Caco-2 (cell line): Measurements from ENCODE around the gene RPS14. TPM values are rescaled to one million over a fixed set of nuclear protein-coding genes. Genes with fewer than 3 reads are reported as not detected.

Experiments used
- BruUV-seq: library from RNA; stranded (reverse); fragments of 400-500 nt; replicated peaks from 2 replicates; lab custom pipeline; 2021; lab: Mats Ljungman, UMichigan
- CTCF ChIA-PET: fragments of 300-600 bp; sonication (Branson Sonifier 250); formaldehyde crosslinking; loops from one replicate; lab custom pipeline; 2022; ENCODE audit warnings: antibody characterized with exemption; lab: Charles Lee
- POLR2A ChIA-PET: fragments of 300-600 bp; sonication (Branson Sonifier 250); formaldehyde crosslinking; loops from one replicate; lab custom pipeline; 2022; ENCODE audit warnings: antibody characterized with exemption; lab: Charles Lee
- DNase-seq, 2 experiments: peaks; one replicate each; pipeline versions ENCODE4 v3.0.0 to v3.0.0-alpha.2; 2020 to 2022
- H3K27me3 ChIP-seq: replicated peaks from 2 replicates; pipeline ENCODE4 v1.6.0; 2011; ENCODE audit warnings: low read length; ENCODE audit not compliant: control insufficient read depth, insufficient read depth
- H3K36me3 ChIP-seq: 2 replicates; pipeline ENCODE4 v1.5.1; 2011; ENCODE audit warnings: low read length; ENCODE audit not compliant: control insufficient read depth, insufficient read depth
- H3K4me1 ChIP-seq: fragments of 250-450 bp; sonication (Bioruptor Pico); 2 replicates; pipeline ENCODE4 v1.5.1; 2020; ENCODE audit warnings: mild to moderate bottlenecking
- H3K4me3 ChIP-seq: 2 replicates; pipeline ENCODE4 v1.5.1; 2011; ENCODE audit warnings: low read depth, mild to moderate bottlenecking, control low read depth, low read length
- H3K9me3 ChIP-seq: fragments of 250-450 bp; sonication (Bioruptor Pico); 2 replicates; pipeline ENCODE4 v1.5.1; 2020; ENCODE audit warnings: mild to moderate bottlenecking, moderate library complexity
- H3K27ac Mint-ChIP-seq: one replicate; pipeline ENCODE4 v1.8.0; 2022; ENCODE audit warnings: mixed read lengths; ENCODE audit not compliant: unreplicated experiment
- H3K27me3 Mint-ChIP-seq: one replicate; pipeline ENCODE4 v1.8.0; 2022; ENCODE audit warnings: mixed read lengths; ENCODE audit not compliant: insufficient read depth, unreplicated experiment
- H3K36me3 Mint-ChIP-seq: one replicate; pipeline ENCODE4 v1.8.0; 2022; ENCODE audit warnings: mild to moderate bottlenecking, mixed read lengths; ENCODE audit not compliant: insufficient read depth, unreplicated experiment
- H3K4me1 Mint-ChIP-seq: one replicate; pipeline ENCODE4 v1.8.0; 2022; ENCODE audit warnings: low read depth, mixed read lengths; ENCODE audit not compliant: unreplicated experiment
- H3K4me3 Mint-ChIP-seq: one replicate; pipeline ENCODE4 v1.8.0; 2022; ENCODE audit warnings: mild to moderate bottlenecking, moderate library complexity, mixed read lengths; ENCODE audit not compliant: unreplicated experiment
- H3K9me3 Mint-ChIP-seq: one replicate; pipeline ENCODE4 v1.8.0; 2022; ENCODE audit warnings: mixed read lengths; ENCODE audit not compliant: unreplicated experiment
- intact Hi-C: fragments of 100-400 bp; cut with micrococcal nuclease; formaldehyde crosslinking; loops from one replicate; pipeline ENCODE4 v1.10.0; 2022; ENCODE audit not compliant: unreplicated experiment
- total RNA-seq: library from RNA; stranded (reverse); gene quantifications from 2 replicates; pipeline ENCODE4 v1.2.3, GENCODE V29; 2022
- TF ChIP-seq, protein P1 (sequence below), 2 experiments: fragments of 200-600 bp in 1 of 2; IDR thresholded peaks; 1 replicate in 1 of 2; 2 replicates in 1 of 2; pipeline versions ENCODE4 v1.5.1 to v1.8.0; 2011 to 2022; ENCODE audit warnings: antibody characterized with exemption in 1 of 2, control low read depth in 1 of 2, inconsistent platforms in 1 of 2, low read depth in 1 of 2, low read length in 1 of 2, mild to moderate bottlenecking in 1 of 2, moderate library complexity in 1 of 2; ENCODE audit not compliant: insufficient read depth in 1 of 2, severe bottlenecking in 1 of 2, unreplicated experiment in 1 of 2

The RPS14 gene
- total RNA-seq, 1 experiment from 2014 or later: 2,300 TPM

DNA sequence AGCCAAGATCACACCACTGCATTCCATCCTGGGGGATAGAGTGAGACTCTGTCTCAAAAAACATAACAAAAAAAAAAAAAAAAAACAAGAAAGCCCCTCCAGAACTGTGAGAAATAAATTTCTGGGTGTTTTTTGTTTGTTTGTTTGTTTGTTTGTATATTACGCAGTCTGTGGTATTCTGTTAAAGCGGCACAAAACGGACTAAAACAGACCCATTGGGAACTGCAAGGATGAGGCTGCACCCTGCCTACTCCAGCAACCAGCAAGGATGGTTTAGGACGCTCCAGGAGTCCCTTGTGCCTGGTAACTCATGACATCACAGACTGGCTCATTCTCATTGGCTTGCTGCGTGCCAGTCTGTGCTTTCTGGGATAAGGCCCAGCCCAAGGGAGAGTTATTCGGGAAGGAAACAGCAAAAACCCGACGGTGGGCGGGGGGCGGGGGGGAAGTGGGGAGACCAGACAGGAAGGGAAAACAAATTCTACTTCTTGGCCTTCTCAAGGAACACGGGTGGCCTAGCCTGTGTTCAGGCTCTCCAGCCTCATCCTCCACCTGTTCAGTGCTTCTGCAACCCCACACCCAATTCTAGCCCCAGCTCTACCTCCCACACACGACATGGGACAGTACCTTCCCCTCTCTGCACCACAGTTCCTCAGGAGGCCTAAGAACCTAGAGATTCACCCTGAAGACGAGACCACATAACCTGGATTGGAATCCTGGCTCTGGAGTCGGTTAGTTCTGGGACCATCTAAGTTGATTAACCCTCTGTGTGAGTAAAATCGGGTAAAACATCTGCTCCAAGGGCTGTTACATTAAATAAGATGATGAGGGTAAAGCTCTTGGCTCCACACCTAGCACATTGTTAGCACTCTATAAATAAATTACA, 39.7 kb downstream of the RPS14 start:
- H3K4me1 ChIP-seq: peaks cover 6% of the 10 kb centered on the region
- TF ChIP-seq, protein P1, sequence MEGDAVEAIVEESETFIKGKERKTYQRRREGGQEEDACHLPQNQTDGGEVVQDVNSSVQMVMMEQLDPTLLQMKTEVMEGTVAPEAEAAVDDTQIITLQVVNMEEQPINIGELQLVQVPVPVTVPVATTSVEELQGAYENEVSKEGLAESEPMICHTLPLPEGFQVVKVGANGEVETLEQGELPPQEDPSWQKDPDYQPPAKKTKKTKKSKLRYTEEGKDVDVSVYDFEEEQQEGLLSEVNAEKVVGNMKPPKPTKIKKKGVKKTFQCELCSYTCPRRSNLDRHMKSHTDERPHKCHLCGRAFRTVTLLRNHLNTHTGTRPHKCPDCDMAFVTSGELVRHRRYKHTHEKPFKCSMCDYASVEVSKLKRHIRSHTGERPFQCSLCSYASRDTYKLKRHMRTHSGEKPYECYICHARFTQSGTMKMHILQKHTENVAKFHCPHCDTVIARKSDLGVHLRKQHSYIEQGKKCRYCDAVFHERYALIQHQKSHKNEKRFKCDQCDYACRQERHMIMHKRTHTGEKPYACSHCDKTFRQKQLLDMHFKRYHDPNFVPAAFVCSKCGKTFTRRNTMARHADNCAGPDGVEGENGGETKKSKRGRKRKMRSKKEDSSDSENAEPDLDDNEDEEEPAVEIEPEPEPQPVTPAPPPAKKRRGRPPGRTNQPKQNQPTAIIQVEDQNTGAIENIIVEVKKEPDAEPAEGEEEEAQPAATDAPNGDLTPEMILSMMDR (IDR thresholded peaks at IDR 0.05; ENCODE audit: insufficient read depth in 1 of 2, low read depth in 1 of 2, low read length in 1 of 2, severe bottlenecking in 1 of 2, unreplicated experiment in 1 of 2): no peak
- peak; percentile 82 to 84 for DNase-seq
- H3K36me3 Mint-ChIP-seq: peaks cover 24% of the 10 kb centered on the region
- no TSS peak for BruUV-seq
- H3K4me3 ChIP-seq: no peak overlapping the region
- no peaks in the 10 kb centered on the region for H3K9me3 ChIP-seq
- H3K4me3 Mint-ChIP-seq: peak overlapping the region; percentile 60
- H3K36me3 ChIP-seq: no peaks in the 10 kb centered on the region
- ChIA-PET CTCF (interaction anchor here (0.6 to 1.2 kb wide), 5 partner anchors 8 to 26 kb away, joined by 3 to 9 read pairs (median 5); no protein-coding TSS in a partner anchor), POLR2A (no interaction called here)
- intact Hi-C loops: no loop called here
- peak overlapping the region; percentile 60 for H3K27ac Mint-ChIP-seq
- H3K27me3 ChIP-seq: no peaks in the 10 kb centered on the region
- no peaks in the 10 kb centered on the region for H3K9me3 Mint-ChIP-seq
- no peaks in the 10 kb centered on the region for H3K27me3 Mint-ChIP-seq
- H3K4me1 Mint-ChIP-seq: peaks cover 7% of the 10 kb centered on the region

DNA sequence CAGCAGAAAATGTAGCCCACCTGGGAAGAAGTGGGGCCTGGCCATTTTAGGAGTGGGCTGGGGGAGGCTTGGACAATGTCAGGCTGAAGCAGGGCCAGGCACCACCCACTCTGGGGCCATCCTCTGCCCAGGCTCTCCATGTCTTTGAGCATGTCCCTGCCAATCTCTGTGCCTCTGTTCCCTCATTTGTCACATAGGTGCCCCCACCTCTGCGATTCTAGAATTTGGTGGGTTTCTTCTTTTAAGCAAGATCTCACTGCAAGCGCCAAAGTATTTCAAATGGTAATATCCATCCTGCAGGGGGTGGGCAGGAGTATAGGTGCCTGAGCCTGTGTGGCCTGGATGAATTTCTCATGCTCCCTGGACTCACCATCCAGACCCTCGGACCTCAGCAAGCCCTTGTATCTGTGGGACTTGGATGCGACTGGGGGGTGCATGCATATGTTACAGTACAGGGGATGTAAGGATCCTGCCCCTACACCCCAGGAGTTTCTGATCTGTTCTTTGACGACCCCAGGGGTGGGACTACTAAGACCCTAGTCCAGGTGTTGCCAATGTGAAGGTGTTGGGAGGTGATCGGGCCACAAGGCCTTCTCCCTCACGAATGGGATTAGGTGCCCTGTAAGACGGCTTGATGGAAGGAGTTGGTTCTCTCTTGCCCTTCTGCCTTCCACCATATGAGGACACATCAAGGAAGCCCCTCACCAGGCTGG, 41.2 kb downstream of the RPS14 start:
- H3K36me3 ChIP-seq: no peaks in the 10 kb centered on the region
- DNase-seq: no peak
- intact Hi-C loops: no loop called here
- Mint-ChIP-seq H3K4me1 (peaks cover 7% of the 10 kb centered on the region), H3K36me3 (peaks cover 24% of the 10 kb centered on the region), H3K4me3 (no peak overlapping the region), H3K9me3 (no peaks in the 10 kb centered on the region), H3K27ac (no peak overlapping the region), H3K27me3 (no peaks in the 10 kb centered on the region)
- TF ChIP-seq, protein P1 (IDR thresholded peaks at IDR 0.05; ENCODE audit: insufficient read depth in 1 of 2, low read depth in 1 of 2, low read length in 1 of 2, severe bottlenecking in 1 of 2, unreplicated experiment in 1 of 2): no peak
- H3K27me3 ChIP-seq: no peaks in the 10 kb centered on the region
- no peak overlapping the region for H3K4me3 ChIP-seq
- H3K4me1 ChIP-seq: peaks cover 6% of the 10 kb centered on the region
- ChIA-PET CTCF (no interaction called here), POLR2A (no interaction called here)
- no TSS peak for BruUV-seq
- H3K9me3 ChIP-seq: no peaks in the 10 kb centered on the region

DNA sequence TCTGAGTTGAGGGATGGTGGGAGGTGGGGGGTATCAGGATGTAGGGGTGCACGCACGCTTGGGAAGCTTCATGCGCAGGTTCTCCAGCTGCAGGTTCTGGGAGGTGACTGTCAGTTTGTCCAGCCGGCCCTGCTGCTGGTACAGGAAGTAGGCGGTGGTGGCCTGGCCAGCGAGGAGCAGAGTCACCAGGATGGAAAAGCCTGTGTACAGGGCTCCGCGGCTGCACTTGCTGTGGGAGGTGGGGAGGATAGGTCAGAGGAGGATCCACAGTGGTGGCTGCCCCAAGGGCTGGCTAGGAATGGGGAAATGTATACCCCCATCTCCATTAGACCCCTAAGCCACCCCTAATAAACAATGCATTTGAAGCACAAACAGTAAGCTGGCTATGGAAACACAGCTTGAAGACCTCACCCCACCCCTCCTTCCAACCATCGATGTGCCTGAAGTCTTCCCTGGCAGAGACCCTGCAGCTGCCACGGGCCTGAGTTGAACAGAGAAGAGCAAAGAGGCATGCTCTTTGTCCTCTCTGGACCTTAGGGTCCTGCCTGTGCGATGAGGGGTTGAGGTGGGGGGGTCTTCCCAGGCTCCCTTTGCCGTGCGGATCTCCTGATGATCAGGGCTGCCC, 42.3 kb downstream of the RPS14 start:
- ChIA-PET CTCF (no interaction called here), POLR2A (no interaction called here)
- intact Hi-C loops: no loop called here
- Mint-ChIP-seq H3K36me3 (peaks cover 30% of the 10 kb centered on the region), H3K4me1 (peaks cover 7% of the 10 kb centered on the region), H3K27ac (no peak overlapping the region), H3K4me3 (no peak overlapping the region), H3K9me3 (no peaks in the 10 kb centered on the region), H3K27me3 (no peaks in the 10 kb centered on the region)
- H3K4me3 ChIP-seq: no peak overlapping the region
- H3K36me3 ChIP-seq: peaks cover 1% of the 10 kb centered on the region; the same call in 1 of the 2 replicates
- no peaks in the 10 kb centered on the region for H3K9me3 ChIP-seq
- DNase-seq: no peak
- no TSS peak for BruUV-seq
- TF ChIP-seq, protein P1 (IDR thresholded peaks at IDR 0.05; ENCODE audit: insufficient read depth in 1 of 2, low read depth in 1 of 2, low read length in 1 of 2, severe bottlenecking in 1 of 2, unreplicated experiment in 1 of 2): no peak
- peaks cover 6% of the 10 kb centered on the region for H3K4me1 ChIP-seq
- no peaks in the 10 kb centered on the region for H3K27me3 ChIP-seq
